Hematopoietic multipotent progenitor cell treated with erythropoietin and hydrocortisone succinate and interleukin-3 and kit ligand, for 8 days (in vitro differentiated cells): ENCODE data around the gene QPCTL.

Experiments used
- DNase-seq: peaks from one replicate; pipeline ENCODE4 v3.0.0-alpha.2; 2015

Gene QPCTL

DNA sequence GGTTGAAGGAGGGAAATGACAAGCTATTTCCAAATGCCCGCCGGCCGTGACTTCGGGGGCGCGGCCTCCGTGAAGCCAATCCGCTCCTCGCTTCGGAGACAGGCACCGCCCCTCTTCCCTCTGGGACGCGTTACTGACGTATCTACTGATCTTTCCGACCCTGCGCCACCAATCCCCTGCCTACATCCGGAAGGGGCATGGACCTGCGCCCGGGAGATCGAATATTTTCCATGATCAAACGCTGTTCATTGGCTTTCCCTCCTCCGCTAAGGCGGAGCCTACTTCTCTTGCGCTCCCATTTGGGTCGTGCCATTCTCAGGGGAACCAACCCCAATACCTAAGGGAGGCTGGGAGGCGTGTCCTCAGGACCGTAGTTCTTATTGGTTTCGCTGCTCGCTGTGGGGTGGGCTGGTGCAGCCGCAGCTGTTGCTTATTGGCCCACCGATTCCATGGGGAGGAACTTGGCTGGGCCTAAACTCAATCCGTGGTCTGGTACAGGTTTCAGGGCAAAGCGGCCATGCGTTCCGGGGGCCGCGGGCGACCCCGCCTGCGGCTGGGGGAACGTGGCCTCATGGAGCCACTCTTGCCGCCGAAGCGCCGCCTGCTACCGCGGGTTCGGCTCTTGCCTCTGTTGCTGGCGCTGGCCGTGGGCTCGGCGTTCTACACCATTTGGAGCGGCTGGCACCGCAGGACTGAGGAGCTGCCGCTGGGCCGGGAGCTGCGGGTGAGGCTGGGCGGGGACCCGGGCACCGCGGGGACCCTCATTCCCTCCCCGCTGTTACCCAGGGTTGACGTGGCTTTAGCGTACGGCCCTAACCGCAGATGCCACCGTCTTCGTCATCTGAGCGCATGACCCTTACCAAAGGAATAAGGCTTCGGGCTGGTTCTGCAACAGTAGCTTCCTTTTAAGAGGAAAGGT, at the start of gene QPCTL:
Gene QPCTL (plus strand): TSS at position 480 of the 919 bp plus-strand sequence. CDS start 38 bp downstream, at position 518.
- peak; percentile 100 for DNase-seq

DNA sequence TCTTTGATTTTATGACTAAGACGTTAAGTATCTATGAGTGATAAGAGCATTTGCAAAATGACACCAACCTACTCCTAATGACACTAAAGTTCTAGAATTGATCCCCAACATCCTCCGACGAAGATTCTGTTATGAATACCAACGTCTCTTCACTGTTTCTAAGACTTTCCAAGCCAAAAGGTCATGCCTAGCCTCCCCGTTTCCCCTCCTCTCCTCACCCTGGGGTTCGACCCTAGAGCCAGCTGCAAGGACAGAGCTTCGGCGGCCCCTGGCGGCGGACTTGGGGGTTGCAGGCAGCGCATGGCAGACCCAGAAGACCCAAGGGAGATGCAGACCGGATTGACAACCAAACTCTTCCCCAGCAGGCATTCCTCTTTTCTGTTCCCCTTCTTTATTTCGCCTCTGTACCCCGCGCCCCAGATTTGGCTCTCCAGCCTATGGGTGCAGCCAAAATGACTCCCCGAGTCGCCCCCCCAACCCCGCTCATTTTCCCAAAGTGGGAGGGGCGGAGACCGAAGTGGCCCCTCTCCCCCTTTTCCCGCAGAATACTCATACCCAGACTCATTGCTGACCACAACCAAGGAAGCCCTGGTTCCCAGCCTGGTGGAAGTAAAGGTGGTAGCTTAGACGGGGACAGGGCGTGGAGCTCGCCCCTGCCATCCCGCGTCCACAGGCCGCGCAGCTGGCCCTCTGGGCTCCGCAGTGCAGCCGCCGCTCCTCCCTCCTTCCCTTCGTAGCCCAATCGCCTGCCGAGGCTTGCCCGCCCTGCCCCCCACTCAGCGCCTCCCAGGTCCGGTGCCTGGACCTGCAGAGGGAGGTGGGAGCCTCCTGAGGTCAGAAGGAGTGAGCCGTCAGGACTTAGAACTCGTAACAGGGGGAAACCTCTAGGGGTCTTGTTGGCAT, 49.2 kb upstream of the QPCTL start:
- DNase-seq: peak; percentile 86

DNA sequence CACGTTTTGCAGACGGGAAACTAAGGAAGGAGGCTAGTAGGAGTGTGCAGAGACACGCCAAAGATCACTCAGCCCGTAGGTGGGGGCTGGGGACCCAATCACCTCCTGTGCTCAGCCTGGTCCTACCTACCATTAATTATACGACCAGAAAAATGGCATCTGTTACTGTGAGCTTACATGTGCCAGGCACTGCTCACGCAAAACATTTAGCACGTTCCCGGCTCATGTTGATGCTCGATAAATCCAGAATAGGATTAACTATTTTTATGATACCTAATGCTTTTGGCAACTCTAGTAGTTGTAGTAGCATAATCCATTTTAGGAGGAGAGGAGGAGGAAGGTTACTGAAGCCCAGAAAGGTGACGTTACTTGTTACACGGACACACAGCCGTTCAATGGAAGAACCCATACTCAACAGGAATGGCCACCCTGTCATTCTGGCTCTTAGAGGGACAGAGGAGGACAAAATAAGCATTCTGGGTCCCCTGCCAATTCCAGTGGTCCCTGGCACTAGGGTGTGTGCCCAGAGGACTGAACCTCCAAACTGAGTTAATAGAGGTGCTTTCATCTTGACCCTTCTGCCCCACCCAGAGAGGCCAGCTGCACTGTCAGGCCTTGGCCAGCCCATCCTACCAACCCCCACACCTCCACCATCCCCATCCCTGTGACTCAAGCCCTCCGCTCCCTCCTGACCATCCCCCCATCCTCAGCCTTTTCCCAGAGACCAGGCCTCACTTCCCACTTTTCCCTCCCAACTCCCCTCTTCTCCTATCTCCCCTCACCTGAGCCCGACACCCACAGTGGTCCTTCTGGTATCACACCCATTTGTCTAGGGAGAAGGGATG, 48.3 kb upstream of the QPCTL start:
- no peak for DNase-seq

DNA sequence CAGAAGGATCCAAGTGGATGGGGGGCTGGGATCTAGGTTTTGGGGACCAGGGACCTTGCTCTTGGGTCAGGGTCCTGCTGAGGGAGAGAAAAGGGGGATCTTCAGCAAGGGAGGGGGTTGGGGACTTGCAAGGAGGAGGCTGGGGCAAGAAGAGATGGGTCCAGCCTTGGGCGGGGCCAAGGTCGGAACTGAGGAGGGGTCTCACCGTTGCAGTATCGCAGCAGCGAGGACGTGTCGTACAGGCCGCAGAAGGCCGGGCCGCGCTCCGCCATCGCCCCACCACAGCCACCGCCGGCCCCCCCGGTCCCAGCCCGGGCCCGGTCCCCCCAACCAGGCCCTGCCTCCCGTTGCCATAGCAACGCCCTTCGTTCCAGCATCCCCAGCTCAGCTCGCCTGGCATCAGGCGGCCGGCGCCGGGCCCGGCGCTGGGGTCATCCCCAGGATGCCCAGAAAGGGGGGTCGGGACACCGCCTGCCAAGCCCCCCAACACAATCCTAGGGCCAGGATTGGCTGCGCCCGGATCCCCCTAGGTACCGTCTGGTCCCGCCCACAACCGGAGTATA, 47.3 kb upstream of the QPCTL start:
- no peak for DNase-seq

DNA sequence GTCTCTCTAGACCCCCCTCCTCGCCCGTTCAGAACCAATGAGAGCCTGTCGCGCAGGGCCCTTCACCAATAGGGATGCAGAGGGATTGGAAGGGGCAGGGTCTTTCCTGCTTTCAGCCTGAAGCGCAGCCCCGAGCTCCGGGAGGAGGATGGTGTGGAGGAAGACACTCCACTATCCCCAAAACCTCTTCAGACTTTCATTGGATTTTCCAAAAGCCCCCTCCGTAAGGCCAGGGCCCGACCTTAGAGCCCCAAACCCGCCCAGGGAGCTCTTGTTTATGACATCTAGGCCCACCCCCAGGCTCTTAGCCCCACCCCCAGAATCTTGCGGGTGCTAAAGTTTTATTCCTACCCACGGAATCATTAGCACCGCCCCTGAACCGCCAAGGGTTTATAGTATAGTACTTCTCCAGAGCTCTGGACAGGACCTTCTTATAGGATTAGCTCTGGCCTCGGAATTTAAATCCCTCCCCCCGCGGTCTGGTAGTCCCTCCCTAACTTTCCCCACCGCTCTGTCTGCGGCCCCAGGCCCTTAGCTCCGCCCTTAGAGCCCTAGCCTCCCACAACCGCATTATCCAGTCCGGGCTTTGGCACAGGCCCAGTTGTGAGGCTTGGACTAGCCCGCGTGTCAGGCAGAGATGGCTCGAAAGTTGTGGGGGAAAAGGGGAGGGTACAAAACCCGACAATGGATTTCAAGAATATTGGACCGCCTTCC, 46.7 kb upstream of the QPCTL start:
- peak; percentile 95 for DNase-seq

DNA sequence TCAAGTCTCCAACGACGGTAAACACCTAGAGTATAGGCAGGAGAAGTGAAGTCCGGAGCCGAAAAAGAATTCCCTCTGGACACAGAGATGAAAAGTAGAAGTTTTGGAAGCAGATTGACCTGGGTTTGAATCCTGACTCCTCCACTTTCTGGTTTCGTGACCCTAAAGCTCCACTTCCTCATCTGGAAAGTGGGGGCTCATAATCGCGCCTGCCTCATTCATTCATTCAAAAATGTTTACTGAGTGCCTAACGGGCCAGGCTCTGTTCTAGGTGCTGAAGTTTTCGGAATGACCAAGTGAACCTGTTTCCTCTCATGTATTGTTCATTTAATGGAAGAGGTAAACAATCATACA, 46.1 kb upstream of the QPCTL start:
- no peak for DNase-seq

DNA sequence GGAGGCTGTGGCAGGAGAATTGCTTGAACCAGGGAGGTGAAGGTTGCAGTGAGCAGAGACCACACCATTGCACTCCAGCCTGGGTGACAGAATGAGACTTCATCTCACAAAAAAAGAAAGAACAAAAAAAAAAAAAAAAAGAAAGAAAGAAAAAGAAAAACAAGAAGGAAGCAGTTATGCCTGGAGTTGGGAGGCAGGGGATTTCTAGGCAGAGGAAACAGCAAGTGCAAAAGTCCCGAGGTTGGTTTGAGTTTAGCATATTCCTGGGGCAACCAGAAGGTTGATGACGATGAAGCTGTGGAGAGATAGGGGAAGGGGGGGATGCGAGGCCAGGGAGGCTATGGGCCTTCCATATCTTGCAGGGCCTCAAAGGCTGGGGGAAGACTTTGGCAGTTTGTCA, 41.7 kb upstream of the QPCTL start:
- DNase-seq: no peak

DNA sequence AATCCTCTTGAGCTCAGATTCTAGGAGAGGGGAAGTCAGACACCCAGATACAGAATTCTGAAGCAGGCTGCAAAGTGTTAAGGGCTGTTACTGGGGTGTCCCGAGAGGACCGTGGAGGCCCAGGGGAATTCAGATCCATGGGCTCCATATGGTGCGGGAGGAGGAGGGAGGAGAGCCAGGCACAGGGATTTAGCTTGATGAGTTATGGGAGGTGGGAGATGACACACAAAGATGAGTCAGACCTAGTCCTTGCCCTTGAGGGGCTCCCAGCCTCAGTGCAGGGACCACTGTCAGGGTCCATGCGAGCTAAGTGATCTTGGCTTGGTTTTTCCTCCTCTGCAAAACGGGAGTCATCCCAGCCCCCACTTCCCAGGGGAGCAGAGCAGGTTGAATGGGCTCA, 38.8 kb upstream of the QPCTL start:
- no peak for DNase-seq

DNA sequence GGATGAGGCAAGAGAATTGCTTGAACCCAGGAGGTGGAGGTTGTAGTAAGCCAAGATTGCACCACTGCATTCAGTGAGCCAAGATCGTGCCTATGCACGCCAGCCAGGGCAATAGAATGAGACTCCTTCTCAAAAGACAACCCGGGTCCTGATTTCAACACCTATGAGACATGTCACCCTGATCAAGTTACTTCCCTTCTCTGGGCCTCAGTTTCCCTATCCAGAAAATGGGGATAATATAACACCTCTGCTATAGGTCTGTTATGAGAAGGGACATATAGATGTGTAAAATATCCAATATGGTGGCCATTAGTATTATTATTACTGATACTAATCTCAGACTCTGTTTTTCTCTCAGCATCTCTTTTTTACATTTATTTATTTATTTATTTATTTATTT, 37.4 kb upstream of the QPCTL start:
- no peak for DNase-seq

DNA sequence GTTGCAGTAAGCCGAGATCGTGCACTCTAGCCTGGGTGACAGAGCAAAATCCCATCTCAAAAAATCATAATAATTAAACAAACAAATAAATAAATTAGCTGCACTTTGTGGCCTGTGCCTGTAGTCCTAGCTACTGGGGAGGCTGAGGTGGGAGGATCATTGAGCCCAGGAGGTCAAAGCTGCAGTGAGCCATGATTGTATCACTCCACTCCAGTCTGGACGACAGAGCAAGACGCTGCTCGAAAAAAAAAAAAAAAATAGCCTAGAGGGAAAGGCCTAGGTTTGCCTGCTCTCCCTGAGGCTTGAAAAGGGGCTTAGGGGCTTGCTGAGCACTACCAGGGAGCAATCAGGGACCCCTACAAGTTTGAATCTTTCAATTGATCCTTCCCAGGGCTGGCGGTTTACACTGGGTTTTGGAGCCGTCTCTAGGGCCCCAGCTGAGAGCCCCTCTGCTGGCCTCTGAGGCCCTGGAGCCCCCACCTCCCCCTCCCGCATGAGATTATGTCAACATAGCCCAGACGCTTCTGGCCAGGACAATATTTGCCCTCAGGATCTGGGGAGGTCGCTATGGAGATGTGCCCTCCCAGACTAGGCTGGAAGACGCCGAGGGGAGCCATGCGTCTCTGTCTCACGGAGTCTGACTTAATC, 34.8 kb upstream of the QPCTL start:
- no peak for DNase-seq

DNA sequence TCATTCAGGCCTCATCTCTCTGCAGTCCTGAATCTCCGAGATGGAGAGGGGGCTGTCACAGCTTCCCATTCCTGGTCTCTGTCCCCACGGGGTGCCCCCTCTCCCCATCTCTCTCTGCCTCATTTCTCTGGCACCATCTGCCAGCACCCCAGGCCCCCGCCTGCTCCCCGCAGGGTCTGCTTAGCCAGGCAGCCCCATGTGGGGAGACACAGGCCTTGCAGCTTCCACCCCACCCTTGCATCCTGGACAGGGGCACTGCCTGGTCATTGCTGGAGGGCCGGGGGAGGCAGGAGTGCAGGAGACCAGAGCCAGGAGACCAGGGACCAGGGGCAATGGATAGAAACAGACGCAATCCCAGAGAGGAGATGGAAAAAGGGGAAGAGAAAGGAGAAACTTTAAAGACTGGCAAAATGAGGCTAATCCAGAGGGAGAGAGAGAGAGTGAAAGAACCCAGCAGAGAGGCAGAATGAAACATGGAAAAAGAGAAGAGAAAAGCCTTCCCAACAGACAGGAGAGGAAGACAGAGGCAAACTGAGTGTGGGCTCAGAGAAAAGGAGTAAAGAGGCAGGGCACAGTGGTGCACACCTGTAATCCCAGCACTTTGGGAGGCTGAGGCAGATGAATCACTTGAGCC, 33.3 kb upstream of the QPCTL start:
- DNase-seq: no peak

DNA sequence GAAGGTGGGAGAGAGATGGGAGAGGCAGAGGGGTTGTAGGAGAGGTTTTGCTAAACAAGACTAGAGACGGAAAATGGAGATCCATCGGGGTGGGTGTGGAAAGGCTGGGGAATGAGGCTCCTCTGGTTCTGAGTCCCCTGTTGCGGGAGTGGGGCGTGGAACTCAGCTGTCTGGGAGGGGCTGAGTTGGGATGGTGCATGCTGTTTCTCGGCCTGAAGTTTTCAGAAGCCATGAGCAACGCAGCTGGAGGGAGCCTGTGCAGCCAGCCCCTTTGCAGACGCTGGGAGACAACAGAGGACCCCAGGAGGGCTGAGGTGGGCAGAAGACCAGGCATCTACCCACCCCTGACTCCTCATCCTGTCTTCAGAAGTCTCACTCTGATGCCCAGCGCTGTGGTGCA, 31.8 kb upstream of the QPCTL start:
- no peak for DNase-seq

DNA sequence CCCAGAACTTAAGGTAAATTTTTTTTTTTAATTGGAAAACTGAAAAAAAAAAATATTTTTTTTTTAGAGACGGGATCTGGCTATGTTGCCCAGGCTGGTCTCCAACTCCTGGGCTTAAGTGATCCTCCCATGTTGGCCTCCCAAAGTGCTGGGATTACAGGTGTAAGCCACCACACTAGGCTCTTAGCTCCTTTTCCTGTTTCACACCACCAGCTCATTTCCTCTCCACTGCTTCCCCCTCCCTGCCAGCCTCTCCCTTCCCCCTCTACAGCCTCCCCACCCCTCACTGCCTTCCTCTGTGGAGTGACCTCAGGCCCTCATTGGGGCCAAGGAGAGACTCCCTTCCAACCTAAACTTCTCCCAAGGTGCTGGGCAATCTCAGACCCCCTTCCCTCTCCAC, 28.7 kb upstream of the QPCTL start:
- no peak for DNase-seq

DNA sequence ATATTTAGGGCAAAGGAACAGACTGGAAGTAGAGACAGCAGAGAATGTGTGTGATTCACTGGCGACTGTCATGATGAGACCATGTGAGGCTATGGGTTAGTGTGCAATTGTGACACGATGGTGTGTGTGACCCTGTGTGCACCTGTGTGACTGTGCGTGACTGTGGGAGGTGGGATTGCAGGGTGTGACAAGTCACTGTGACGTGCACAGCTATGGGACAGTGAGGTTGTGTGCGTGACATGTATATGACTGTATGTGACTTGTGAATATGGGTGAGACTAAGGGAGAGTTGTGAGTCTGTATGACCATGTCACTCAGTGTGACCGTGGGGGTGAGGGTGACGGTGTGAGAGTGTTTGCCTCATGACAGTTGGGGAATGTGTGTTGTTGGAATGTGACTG, 27.9 kb upstream of the QPCTL start:
- no peak for DNase-seq

DNA sequence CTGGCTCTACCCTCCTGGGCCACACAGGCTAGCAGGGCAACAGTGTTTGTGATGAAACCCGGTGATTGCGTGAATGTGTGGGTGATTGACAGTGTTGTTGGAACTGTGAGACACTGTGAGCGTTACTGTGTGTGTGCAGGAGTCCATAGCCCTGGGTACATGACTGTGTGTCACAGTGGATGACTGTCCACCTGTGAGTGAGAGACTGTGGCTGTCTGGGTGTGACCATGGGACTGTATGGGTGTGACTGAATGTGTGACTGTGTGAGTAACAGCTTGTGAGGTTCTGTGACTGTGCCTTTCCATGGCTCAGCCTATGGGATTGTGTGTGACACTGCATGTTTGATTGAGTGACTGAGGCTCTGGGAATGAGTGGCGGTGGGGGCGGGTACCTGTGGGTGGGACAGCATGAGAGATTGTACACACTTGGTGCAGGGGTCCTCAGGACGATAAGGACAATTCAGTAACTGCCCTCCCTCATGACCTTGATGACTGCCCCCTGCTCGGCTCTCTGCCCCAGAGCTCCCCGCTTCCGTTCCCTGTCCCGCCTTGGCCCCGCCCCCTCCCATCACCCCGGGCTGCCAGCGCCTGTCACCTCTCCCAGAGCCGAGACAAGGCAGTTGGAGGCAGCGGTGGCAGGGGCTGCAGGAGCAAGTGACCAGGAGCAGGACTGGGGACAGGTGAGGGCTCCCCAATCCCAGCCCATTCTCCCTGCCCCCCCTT, 24.7 kb upstream of the QPCTL start, which contains the start of gene GIPR:
Gene GIPR (plus strand): TSS at position 602 of the 722 bp plus-strand sequence. CDS start 1,300 bp downstream, outside the sequence.
- DNase-seq: peak; percentile 70

DNA sequence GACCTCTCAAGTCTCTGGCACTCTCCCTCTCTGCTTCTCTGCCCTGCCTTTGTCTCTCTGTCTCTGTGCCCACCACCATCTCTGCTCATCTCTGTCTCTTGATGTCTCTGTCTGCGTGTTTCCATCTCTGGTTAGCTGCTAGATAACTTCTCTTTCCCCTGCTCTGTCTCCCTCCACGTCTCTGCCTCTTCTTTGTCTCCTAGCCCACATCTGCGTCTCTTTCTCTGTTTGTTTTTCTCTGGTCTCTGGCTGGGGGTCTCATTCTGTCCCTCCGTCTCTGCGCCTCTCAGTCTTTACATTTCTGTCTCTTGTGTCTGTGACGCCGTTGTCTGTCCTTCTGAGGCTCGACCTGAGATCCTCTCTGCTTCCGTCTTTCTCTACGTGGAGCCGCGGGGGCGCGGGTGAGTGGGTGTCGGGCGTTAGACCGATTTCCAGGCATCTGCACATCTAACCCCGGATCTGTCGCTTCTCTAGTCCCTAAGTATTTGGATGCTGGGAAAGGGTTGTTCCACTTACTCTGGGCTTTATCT, 24.1 kb upstream of the QPCTL start:
- DNase-seq: no peak

DNA sequence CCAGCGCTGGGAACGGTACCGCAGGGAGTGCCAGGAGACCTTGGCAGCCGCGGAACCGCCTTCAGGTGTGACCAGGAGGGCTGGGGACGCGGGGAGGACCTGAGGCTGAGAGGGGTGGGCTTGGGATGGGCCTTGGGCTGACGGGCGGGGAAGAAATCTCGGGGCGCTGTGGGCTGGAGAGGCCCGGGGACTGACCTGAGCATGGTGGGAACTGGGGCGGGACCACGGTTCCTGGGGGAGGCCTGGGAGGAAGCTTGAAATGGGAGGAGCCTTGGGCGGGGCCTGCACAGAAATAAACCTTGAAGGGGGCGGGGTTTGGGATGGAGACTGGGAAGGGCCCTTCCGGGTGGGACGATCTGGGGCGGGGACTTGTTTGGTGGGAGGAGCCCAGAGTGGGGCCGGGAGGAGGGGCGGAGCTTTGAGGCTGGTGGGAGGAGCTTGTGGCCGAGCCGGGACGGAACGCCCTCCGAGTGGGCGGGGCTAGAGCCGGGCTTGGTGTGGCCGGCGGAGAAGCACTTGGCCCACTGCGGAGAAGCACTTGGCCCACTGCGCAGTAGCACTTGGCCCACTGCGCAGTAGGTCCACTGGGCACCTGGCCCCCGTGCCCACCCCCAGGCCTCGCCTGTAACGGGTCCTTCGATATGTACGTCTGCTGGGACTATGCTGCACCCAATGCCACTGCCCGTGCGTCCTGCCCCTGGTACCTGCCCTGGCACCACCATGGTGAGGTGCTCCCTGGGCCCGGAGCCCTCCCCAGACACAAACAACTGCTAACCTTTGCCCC, 21.6 kb upstream of the QPCTL start:
- DNase-seq: peak; percentile 89

DNA sequence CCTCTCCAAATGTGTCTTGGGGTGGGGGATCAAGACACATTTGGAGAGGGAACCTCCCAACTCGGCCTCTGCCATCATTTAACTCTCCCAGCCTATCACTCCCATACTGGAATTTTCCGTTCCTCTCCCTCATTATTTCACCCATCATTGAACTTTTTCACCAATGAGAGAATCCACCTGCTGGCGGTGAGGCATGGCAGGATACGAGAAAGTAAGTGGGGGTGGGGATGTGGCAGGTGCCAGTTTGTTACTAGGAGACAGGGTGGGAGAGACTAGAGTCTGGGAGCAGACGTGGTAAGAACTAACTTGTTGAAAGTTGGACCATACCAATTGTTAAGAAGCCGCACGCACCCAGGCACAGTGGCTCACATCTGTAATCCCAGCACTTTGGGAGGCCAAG, 17.5 kb upstream of the QPCTL start:
- DNase-seq: no peak

DNA sequence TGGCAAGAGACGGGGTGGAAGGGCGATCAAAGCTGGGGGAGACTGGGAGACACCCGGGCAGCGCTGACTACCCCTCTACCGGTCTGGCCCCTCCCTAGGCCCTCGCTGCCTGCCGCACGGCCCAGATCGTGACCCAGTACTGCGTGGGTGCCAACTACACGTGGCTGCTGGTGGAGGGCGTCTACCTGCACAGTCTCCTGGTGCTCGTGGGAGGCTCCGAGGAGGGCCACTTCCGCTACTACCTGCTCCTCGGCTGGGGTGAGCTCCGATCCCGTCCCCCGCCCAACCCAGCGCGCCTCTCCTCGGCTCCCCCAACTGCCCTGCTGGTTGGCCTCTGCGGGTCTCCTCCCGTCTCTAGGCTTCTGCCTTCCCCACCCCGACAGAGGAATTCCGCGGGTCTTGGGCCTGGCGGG, 15.6 kb upstream of the QPCTL start:
- DNase-seq: no peak
